Tibial nerve (tissue), 4 donors: ENCODE results near the gene ZNF362.

Experiments
- CTCF ChIP-seq, 5 experiments: fragments of 200-600 bp in 3 of 5; fragments of 450-650 bp in 2 of 5; sonication (generic) in 3 of 5; IDR thresholded peaks; one replicate each; pipeline ENCODE4 v1.5.1; 2016 to 2019; ENCODE audit warnings: antibody characterized with exemption in 5 of 5, mild to moderate bottlenecking in 3 of 5, moderate library complexity in 2 of 5
- EP300 ChIP-seq, 2 donors: sonication (generic); formaldehyde crosslinking; IDR thresholded peaks; one replicate each; pipeline ENCODE4 v1.6.1; 2017; ENCODE audit warnings: antibody characterized with exemption in 2 of 2, mild to moderate bottlenecking in 1 of 2
- POLR2A ChIP-seq, 2 donors: fragments of 450-650 bp; IDR thresholded peaks; one replicate each; pipeline ENCODE4 v1.6.1; 2017; ENCODE audit warnings: antibody characterized with exemption in 2 of 2, mild to moderate bottlenecking in 2 of 2, moderate library complexity in 2 of 2

- TF ChIP-seq EP300 (IDR thresholded peaks at IDR 0.05) (no peak), CTCF (IDR thresholded peaks at IDR 0.05) (no peak), POLR2A (IDR thresholded peaks at IDR 0.05) (no peak)
Measured at GRCh38 chr1:33211972-33212371, 44.3 kb upstream of the ZNF362 start.
